ENCODE measurements around the gene HSPA12A. TPM values are rescaled to one million over a fixed set of nuclear protein-coding genes. Genes with fewer than 3 reads are reported as not detected.

Gene HSPA12A
- total and polyA plus RNA-seq, 9 of the 15 experiments (the other 6 are each of a cell fraction or from before 2014, with no cell fraction given) = 0.01 to 0.18 (median 0.04) TPM; not detected in 4

GRCh38 chr10:116655568-116655967 lies 86.8 kb downstream of the HSPA12A start:
- Histone ChIP-seq H3K4me3 (no peak overlapping the region), H3K9me1 (ENCODE audit: control insufficient read depth, insufficient read depth, low read length) (no peaks in the 10 kb centered on the region), H4K20me1 (replicated peaks; ENCODE audit: control insufficient read depth, insufficient read depth, low read length) (no peaks in the 10 kb centered on the region), H3K36me3 (ENCODE audit: control insufficient read depth, insufficient read depth, low read length) (no peaks in the 10 kb centered on the region), H3K9me3 (replicated peaks; ENCODE audit: control insufficient read depth, insufficient read depth, low read depth, low read length) (no peaks in the 10 kb centered on the region), H3K4me1 (replicated peaks in 1 of 2; ENCODE audit: control insufficient read depth in 2 of 2, insufficient read depth in 2 of 2, low read length in 2 of 2) (no peaks in the 10 kb centered on the region), H2AFZ (ENCODE audit: low read depth, low read length) (no peak overlapping the region), H3K4me2 (ENCODE audit: insufficient read depth, low read length) (no peak overlapping the region), H3K9ac (ENCODE audit: insufficient read depth in 1 of 2, low read depth in 2 of 2, low read length in 2 of 2) (no peak overlapping the region), H3K79me2 (ENCODE audit: control insufficient read depth, insufficient read depth, low read length) (no peaks in the 10 kb centered on the region), H3K27ac (ENCODE audit: extremely low read depth, low read depth, low read length) (no peak overlapping the region), H3K27me3 (ENCODE audit: control insufficient read depth in 2 of 2, insufficient read depth in 2 of 2, low read length in 2 of 2) (no peaks in the 10 kb centered on the region; a peak in 1 of 5 replicates)
- FAIRE-seq (no peak), ATAC-seq (no peak), DNase-seq (ENCODE audit: extremely low read depth in 1 of 4, low spot score in 3 of 4) (no peak)
- ChIA-PET POLR2A (no interaction called here), CTCF (ENCODE audit: low intra/inter-chr PET ratio) (no interaction called here)
- intact Hi-C loops (cut with micrococcal nuclease) = no loop called here
- no peak for TF ChIP-seq ATF6 (CRISPR knock-in tag; IDR thresholded peaks at IDR 0.05)
- TF ChIP-seq NFE2 (IDR thresholded peaks at IDR 0.05; ENCODE audit: low read depth) = no peak
- TF ChIP-seq HNRNPLL (IDR thresholded peaks at IDR 0.05; ENCODE audit: low read depth, low read length, poor library complexity, severe bottlenecking) = no peak
- TF ChIP-seq ZEB2 (IDR thresholded peaks at IDR 0.05) = no peak
- TF ChIP-seq PREB (CRISPR knock-in tag; IDR thresholded peaks at IDR 0.05) = no peak
- no peak for TF ChIP-seq POLR2G (IDR thresholded peaks at IDR 0.05; ENCODE audit: low read depth, low read length)
- in situ Hi-C loops (cut with MboI) = no loop called here
- WGBS (ENCODE audit: insufficient coverage, low coverage, missing lambda C conversion rate) = 0% methylated on average over 1 of the region's 2 CpGs
- BruUV-seq (replicated peaks) = no TSS peak

All from K562 (cell line).